Ovary (tissue), 9 donors: ENCODE measurements around the gene MEP1A. TPM values are rescaled to one million over a fixed set of nuclear protein-coding genes. Genes with fewer than 3 reads are reported as not detected.

Experiments
- DNase-seq, 5 donors: peaks; one replicate each; pipeline ENCODE4 v3.0.0-alpha.2; 2019 to 2020
- H3K27ac ChIP-seq, 2 donors: fragments of 200-600 bp; one replicate each; pipeline versions ENCODE4 v1.5.1 to v1.8.0; 2019 to 2022
- H3K27me3 ChIP-seq: fragments of 200-600 bp; one replicate; pipeline ENCODE4 v1.8.0; 2022
- H3K36me3 ChIP-seq: fragments of 200-600 bp; sonication (generic); one replicate; pipeline ENCODE4 v1.5.1; 2019
- H3K4me1 ChIP-seq: one replicate; pipeline ENCODE4 v1.8.1; 2013; ENCODE audit warnings: mild to moderate bottlenecking, moderate library complexity; ENCODE audit not compliant: insufficient read depth
- H3K4me3 ChIP-seq: fragments of 200-600 bp; sonication (generic); one replicate; pipeline ENCODE4 v1.5.1; 2017
- H3K9me3 ChIP-seq, 2 donors: fragments of 200-600 bp in 1 of 2; sonication (generic) in 1 of 2; one replicate each; pipeline versions ENCODE4 v1.5.1 to v1.8.1; 2013 to 2019; ENCODE audit warnings: mild to moderate bottlenecking in 1 of 2, moderate library complexity in 1 of 2
- EP300 ChIP-seq: sonication (generic); formaldehyde crosslinking; IDR thresholded peaks from one replicate; pipeline ENCODE4 v1.6.1; 2017; ENCODE audit warnings: antibody characterized with exemption
- POLR2A ChIP-seq: fragments of 450-650 bp; IDR thresholded peaks from one replicate; pipeline ENCODE4 v1.6.1; 2017; ENCODE audit warnings: antibody characterized with exemption, mild to moderate bottlenecking, moderate library complexity
- WGBS, 3 donors: extraction: QIAGEN DNeasy Blood & Tissue Kit in 1 of 3; methylation state at CpG; one replicate each; pipeline versions ENCODE4 v1.1.5 to v1.1.7; 2013 to 2017; 5-methylcytosine and 5-hydroxymethylcytosine counted together
- intact Hi-C, 4 donors: fragments of 100-400 bp; cut with DNase I; formaldehyde crosslinking; loops; one replicate each; pipeline versions ENCODE4 v1.11.0 to v1.15.1; 2022 to 2023
- polyA plus RNA-seq, 2 donors: library from polyadenylated mRNA; stranded (reverse); fragments of 200-250 nt in 1 of 2; fragments of 350-450 nt in 1 of 2; fragmentation: Illumina TruSeq in 1 of 2; extraction: RNeasy Lipid Tissue Mini Kit (QIAGEN cat#74804) in 1 of 2; gene quantifications; one replicate each; pipeline ENCODE4 v1.2.3, GENCODE V29; 2013 to 2014
- total RNA-seq, 7 donors: library from RNA; depleted of rRNA in 2 of 7; stranded (reverse); fragments of >200 nt in 2 of 7; fragmentation: NEBNext Ultra II Directional in 3 of 7; extraction: Animal tissue kit (Norgen Biotek cat#: 25700) in 3 of 7; gene quantifications; one replicate each; pipeline versions ENCODE4 v1.1.0 to v1.2.4, GENCODE V29; 2016 to 2023
- TF ChIP-seq, protein P1 (sequence below), 3 donors: fragments of 450-650 bp in 2 of 3; fragments of 200-600 bp in 1 of 3; IDR thresholded peaks; one replicate each; pipeline versions ENCODE4 v1.5.1 to v1.8.0; 2016 to 2022; ENCODE audit warnings: antibody characterized with exemption in 3 of 3, mild to moderate bottlenecking in 1 of 3
- donor health status: DM: no; HTN: no; CAD: no; lungs with moderate emphysema.
- donor health status: DM: no; HTN: no; CAD: no.
- donor health status: Bipolar disorder and iron deficiency.
- donor health status: DM: yes; HTN: yes; CAD: no.
- donor health status: DM: no; HTN: no; CAD: no.
- donor health status: DM: yes; HTN: yes; CAD: no.

Gene MEP1A
- total and polyA plus RNA-seq, 9 donors: 0.13 to 3.0 (median 0.80) TPM; not detected in 6

GRCh38 chr6:46815130-46815529 is 21.9 kb downstream of the MEP1A start:
- H3K27me3 ChIP-seq: no peaks in the 10 kb centered on the region
- intact Hi-C loops: no loop called here
- no peaks in the 10 kb centered on the region for H3K9me3 ChIP-seq
- H3K27ac ChIP-seq: no peak overlapping the region
- DNase-seq: no peak
- WGBS, 3 donors: 47 to 94% (median 56%) methylated on average over 4 of the region's 4 CpGs
- no peaks in the 10 kb centered on the region for H3K36me3 ChIP-seq
- no peaks in the 10 kb centered on the region for H3K4me1 ChIP-seq
- TF ChIP-seq POLR2A (no peak), EP300 (no peak)
- TF ChIP-seq, protein P1, sequence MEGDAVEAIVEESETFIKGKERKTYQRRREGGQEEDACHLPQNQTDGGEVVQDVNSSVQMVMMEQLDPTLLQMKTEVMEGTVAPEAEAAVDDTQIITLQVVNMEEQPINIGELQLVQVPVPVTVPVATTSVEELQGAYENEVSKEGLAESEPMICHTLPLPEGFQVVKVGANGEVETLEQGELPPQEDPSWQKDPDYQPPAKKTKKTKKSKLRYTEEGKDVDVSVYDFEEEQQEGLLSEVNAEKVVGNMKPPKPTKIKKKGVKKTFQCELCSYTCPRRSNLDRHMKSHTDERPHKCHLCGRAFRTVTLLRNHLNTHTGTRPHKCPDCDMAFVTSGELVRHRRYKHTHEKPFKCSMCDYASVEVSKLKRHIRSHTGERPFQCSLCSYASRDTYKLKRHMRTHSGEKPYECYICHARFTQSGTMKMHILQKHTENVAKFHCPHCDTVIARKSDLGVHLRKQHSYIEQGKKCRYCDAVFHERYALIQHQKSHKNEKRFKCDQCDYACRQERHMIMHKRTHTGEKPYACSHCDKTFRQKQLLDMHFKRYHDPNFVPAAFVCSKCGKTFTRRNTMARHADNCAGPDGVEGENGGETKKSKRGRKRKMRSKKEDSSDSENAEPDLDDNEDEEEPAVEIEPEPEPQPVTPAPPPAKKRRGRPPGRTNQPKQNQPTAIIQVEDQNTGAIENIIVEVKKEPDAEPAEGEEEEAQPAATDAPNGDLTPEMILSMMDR (IDR thresholded peaks at IDR 0.05): no peak
- H3K4me3 ChIP-seq: no peak overlapping the region

GRCh38 chr6:46816626-46817025 is 23.4 kb downstream of the MEP1A start:
- no peak overlapping the region for H3K4me3 ChIP-seq
- no peak overlapping the region for H3K27ac ChIP-seq
- intact Hi-C loops: no loop called here
- no peaks in the 10 kb centered on the region for H3K4me1 ChIP-seq
- no peak for DNase-seq
- H3K27me3 ChIP-seq: no peaks in the 10 kb centered on the region
- no peaks in the 10 kb centered on the region for H3K9me3 ChIP-seq
- WGBS, 3 donors: 91 to 100% (median 98%) methylated on average over 1 of the region's 1 CpG
- TF ChIP-seq EP300 (no peak), POLR2A (no peak)
- TF ChIP-seq, protein P1 (IDR thresholded peaks at IDR 0.05): no peak
- H3K36me3 ChIP-seq: no peaks in the 10 kb centered on the region

- no peaks in the 10 kb centered on the region for H3K36me3 ChIP-seq
- H3K9me3 ChIP-seq: no peaks in the 10 kb centered on the region
- intact Hi-C loops: no loop called here
- no peaks in the 10 kb centered on the region for H3K27me3 ChIP-seq
- no peak overlapping the region for H3K27ac ChIP-seq
- DNase-seq: no peak
- 51 to 69% (median 62%) methylated on average over 7 of the region's 7 CpGs for WGBS, 3 donors
- H3K4me1 ChIP-seq: no peaks in the 10 kb centered on the region
- no peak overlapping the region for H3K4me3 ChIP-seq
- TF ChIP-seq POLR2A (no peak), EP300 (no peak)
- TF ChIP-seq, protein P1 (IDR thresholded peaks at IDR 0.05): no peak
Observed at GRCh38 chr6:46819561-46819960, 26.4 kb downstream of the MEP1A start.

- no peaks in the 10 kb centered on the region for H3K27me3 ChIP-seq
- H3K4me1 ChIP-seq: no peaks in the 10 kb centered on the region
- H3K27ac ChIP-seq: no peak overlapping the region
- no peak overlapping the region for H3K4me3 ChIP-seq
- DNase-seq: no peak
- 79 to 85% (median 79%) methylated on average over 4 of the region's 4 CpGs for WGBS, 3 donors
- intact Hi-C loops: no loop called here
- TF ChIP-seq EP300: no peak
- no peaks in the 10 kb centered on the region for H3K9me3 ChIP-seq
- H3K36me3 ChIP-seq: no peaks in the 10 kb centered on the region
Observed at GRCh38 chr6:46821458-46821881, 28.3 kb downstream of the MEP1A start.

DNA sequence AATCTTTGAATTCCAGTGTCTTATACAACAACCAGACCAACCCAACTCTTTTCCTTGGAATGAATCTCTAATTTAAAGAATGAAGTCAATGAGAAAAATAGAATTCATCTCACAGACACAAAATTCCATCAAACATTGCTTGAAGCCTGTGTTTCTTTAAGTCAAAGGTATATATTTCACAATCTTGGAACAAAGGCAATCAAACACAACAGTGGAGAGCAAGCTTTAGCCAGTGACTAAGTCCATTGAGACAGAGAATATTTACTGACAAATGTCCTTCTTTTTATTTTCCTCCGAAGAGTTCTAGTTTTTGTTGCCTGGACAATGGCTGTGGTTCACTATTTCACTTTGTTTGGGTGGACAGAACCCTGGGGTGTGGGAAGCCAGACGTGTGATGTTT is 35.8 kb downstream of the MEP1A start:
- intact Hi-C loops: no loop called here
- Histone ChIP-seq H3K9me3 (no peaks in the 10 kb centered on the region), H3K36me3 (no peaks in the 10 kb centered on the region), H3K27ac (no peak overlapping the region), H3K4me1 (no peaks in the 10 kb centered on the region), H3K4me3 (no peak overlapping the region), H3K27me3 (no peaks in the 10 kb centered on the region)
- DNase-seq: no peak
- 72 to 75% (median 74%) methylated on average over 2 of the region's 2 CpGs for WGBS, 3 donors
- TF ChIP-seq EP300 (no peak), POLR2A (no peak)
- TF ChIP-seq, protein P1 (IDR thresholded peaks at IDR 0.05): no peak
